Sigmoid colon (tissue), 3 donors: ENCODE measurements around the gene NAT9.

ENCODE experiments used
- POLR2A ChIP-seq, 2 donors: fragments of 450-650 bp; IDR thresholded peaks; one replicate each; pipeline ENCODE4 v1.6.1; 2016; ENCODE audit warnings: antibody characterized with exemption in 2 of 2, mild to moderate bottlenecking in 2 of 2, moderate library complexity in 2 of 2
- TF ChIP-seq, protein P1 (sequence below), 4 experiments: fragments of 450-650 bp in 3 of 4; fragments of 200-600 bp in 1 of 4; IDR thresholded peaks; one replicate each; pipeline ENCODE4 v1.5.1; 2016 to 2019; ENCODE audit warnings: antibody characterized with exemption in 4 of 4, mild to moderate bottlenecking in 3 of 4, moderate library complexity in 2 of 4

DNA sequence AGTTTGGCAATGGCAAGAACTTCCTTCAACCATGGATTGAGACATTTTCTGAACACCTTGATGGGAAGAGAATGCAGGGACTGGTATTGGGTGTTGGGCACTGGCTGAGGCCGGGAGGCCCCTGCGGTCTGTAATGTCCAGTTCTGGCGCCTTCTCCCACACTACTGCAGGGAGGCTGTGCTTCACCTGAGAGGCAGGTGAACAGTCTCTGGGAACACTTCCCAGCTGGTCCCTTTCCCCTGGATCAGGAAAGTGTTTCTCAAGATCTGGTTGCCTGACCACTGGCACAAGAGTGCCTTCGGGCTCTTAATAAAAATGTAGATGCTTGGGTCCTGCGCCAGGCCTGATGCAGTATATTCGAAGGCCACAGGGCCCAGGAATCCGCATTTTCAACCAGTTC lies 28.5 kb upstream of the NAT9 start:
- TF ChIP-seq, protein P1, sequence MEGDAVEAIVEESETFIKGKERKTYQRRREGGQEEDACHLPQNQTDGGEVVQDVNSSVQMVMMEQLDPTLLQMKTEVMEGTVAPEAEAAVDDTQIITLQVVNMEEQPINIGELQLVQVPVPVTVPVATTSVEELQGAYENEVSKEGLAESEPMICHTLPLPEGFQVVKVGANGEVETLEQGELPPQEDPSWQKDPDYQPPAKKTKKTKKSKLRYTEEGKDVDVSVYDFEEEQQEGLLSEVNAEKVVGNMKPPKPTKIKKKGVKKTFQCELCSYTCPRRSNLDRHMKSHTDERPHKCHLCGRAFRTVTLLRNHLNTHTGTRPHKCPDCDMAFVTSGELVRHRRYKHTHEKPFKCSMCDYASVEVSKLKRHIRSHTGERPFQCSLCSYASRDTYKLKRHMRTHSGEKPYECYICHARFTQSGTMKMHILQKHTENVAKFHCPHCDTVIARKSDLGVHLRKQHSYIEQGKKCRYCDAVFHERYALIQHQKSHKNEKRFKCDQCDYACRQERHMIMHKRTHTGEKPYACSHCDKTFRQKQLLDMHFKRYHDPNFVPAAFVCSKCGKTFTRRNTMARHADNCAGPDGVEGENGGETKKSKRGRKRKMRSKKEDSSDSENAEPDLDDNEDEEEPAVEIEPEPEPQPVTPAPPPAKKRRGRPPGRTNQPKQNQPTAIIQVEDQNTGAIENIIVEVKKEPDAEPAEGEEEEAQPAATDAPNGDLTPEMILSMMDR (IDR thresholded peaks at IDR 0.05), result no peak
- TF ChIP-seq POLR2A (IDR thresholded peaks at IDR 0.05), result no peak
